ENCODE measurements around the gene FANCF.

DNA sequence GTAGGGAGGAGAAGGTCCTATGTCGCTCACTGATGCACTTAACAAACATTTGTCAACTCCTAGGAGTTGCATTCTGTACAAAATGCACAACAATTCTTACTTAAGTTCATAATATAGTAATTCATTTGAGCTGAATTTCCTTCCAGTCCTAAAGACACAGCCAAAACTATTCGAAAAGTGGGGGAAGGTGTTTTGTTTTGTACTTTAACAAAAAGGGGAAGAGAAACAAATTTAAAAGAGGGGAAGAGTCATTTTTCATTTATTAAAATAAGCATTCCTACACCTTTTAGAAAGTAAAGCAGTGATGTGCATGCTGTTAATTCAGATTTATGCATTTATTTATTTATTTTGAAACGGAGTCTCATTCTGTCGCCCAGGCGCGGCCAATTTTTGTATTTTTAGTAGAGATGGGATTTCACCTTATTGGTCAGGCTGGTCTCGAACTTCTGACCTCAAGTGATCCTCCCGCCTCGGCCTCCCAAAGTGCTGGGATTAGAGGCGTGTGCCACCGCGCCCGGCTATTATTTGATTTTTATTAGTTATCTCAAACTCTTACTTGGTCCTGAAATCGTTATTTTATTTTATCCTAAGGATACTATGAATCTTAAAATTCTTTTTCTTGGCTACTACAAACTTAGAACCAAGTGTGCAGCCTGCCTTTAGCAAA lies 1.1 kb upstream of the FANCF start:
- TF ChIP-seq, protein P1, sequence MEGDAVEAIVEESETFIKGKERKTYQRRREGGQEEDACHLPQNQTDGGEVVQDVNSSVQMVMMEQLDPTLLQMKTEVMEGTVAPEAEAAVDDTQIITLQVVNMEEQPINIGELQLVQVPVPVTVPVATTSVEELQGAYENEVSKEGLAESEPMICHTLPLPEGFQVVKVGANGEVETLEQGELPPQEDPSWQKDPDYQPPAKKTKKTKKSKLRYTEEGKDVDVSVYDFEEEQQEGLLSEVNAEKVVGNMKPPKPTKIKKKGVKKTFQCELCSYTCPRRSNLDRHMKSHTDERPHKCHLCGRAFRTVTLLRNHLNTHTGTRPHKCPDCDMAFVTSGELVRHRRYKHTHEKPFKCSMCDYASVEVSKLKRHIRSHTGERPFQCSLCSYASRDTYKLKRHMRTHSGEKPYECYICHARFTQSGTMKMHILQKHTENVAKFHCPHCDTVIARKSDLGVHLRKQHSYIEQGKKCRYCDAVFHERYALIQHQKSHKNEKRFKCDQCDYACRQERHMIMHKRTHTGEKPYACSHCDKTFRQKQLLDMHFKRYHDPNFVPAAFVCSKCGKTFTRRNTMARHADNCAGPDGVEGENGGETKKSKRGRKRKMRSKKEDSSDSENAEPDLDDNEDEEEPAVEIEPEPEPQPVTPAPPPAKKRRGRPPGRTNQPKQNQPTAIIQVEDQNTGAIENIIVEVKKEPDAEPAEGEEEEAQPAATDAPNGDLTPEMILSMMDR (IDR thresholded peaks at IDR 0.05; ENCODE audit: poor library complexity) = no peak
- no peak for TF ChIP-seq EZH2 (IDR thresholded peaks at IDR 0.05; ENCODE audit: borderline replicate concordance)
- no peak for TF ChIP-seq EZH2phosphoT487 (IDR thresholded peaks at IDR 0.05; ENCODE audit: low read depth, severe bottlenecking, unreplicated experiment)

Measured in hepatocyte (in vitro differentiated cells).